ENCODE measurements around the gene ACSL3. TPM values are rescaled to one million over a fixed set of nuclear protein-coding genes. Genes with fewer than 3 reads are reported as not detected.

Gene ACSL3
- total RNA-seq, 1 experiment from 2014 or later: 85.2 TPM

DNA sequence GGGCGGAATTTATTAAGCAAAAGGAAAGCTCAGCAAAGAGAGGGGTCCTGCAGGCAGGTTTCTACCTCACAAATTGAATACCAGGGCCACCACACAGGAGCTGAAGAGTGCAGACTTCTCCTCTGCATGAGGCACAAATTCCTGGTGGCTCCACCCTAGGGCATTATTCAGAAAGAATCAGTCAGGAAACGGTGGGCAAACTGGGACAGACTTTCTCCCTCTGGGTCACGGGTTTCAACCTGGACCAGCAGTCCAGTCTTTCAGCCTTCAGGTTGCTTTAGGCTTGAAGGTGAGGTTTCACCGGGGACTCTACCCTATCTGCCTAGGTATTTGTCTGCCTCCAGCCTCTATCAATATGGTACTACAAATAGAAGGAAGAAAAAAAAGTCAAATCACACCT, 41.8 kb downstream of the ACSL3 start:
- intact Hi-C loops (cut with micrococcal nuclease; ENCODE audit: unreplicated experiment) (loop anchor here (1.0 to 5.0 kb wide), 3 partner anchors 106 to 210 kb away; no protein-coding TSS in a partner anchor), in situ Hi-C loops (cut with HindIII; ENCODE audit: low pct_unique_long_range_greater_than_20kb, low sequenced_read_pairs) (no loop called here)
- Histone ChIP-seq H3K27me3 (ENCODE audit: control insufficient read depth, insufficient read depth, low read length) (no peaks in the 10 kb centered on the region), H3K9me3 (ENCODE audit: control insufficient read depth, insufficient read depth, low read depth, low read length) (no peaks in the 10 kb centered on the region), H3K36me3 (ENCODE audit: control insufficient read depth, insufficient read depth, low read length) (no peaks in the 10 kb centered on the region), H3K4me1 (ENCODE audit: control insufficient read depth, insufficient read depth, low read length) (peaks cover 16% of the 10 kb centered on the region), H3K4me3 (ENCODE audit: low read depth in 2 of 2, low read length in 2 of 2) (no peak overlapping the region), H3K27ac (ENCODE audit: low read length) (no peak overlapping the region)
- no TSS peak for BruUV-seq (replicated peaks)
- ChIA-PET POLR2A (no interaction called here), CTCF (interaction anchor here (0.9 kb wide), 1 partner anchor 638 kb away, joined by 3 read pairs; no protein-coding TSS in a partner anchor)
- ATAC-seq: no peak
- TF ChIP-seq POLR2AphosphoS5 (IDR thresholded peaks at IDR 0.05; ENCODE audit: low read depth, low read length) (no peak), SIN3A (IDR thresholded peaks at IDR 0.05; ENCODE audit: borderline replicate concordance, insufficient read depth, low read depth, low read length) (no peak), TCF7L2 (IDR thresholded peaks at IDR 0.05; ENCODE audit: low read depth, low read length) (no peak)
- TF ChIP-seq, protein P1, sequence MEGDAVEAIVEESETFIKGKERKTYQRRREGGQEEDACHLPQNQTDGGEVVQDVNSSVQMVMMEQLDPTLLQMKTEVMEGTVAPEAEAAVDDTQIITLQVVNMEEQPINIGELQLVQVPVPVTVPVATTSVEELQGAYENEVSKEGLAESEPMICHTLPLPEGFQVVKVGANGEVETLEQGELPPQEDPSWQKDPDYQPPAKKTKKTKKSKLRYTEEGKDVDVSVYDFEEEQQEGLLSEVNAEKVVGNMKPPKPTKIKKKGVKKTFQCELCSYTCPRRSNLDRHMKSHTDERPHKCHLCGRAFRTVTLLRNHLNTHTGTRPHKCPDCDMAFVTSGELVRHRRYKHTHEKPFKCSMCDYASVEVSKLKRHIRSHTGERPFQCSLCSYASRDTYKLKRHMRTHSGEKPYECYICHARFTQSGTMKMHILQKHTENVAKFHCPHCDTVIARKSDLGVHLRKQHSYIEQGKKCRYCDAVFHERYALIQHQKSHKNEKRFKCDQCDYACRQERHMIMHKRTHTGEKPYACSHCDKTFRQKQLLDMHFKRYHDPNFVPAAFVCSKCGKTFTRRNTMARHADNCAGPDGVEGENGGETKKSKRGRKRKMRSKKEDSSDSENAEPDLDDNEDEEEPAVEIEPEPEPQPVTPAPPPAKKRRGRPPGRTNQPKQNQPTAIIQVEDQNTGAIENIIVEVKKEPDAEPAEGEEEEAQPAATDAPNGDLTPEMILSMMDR (IDR thresholded peaks at IDR 0.05): no peak
- TF ChIP-seq, protein P2, sequence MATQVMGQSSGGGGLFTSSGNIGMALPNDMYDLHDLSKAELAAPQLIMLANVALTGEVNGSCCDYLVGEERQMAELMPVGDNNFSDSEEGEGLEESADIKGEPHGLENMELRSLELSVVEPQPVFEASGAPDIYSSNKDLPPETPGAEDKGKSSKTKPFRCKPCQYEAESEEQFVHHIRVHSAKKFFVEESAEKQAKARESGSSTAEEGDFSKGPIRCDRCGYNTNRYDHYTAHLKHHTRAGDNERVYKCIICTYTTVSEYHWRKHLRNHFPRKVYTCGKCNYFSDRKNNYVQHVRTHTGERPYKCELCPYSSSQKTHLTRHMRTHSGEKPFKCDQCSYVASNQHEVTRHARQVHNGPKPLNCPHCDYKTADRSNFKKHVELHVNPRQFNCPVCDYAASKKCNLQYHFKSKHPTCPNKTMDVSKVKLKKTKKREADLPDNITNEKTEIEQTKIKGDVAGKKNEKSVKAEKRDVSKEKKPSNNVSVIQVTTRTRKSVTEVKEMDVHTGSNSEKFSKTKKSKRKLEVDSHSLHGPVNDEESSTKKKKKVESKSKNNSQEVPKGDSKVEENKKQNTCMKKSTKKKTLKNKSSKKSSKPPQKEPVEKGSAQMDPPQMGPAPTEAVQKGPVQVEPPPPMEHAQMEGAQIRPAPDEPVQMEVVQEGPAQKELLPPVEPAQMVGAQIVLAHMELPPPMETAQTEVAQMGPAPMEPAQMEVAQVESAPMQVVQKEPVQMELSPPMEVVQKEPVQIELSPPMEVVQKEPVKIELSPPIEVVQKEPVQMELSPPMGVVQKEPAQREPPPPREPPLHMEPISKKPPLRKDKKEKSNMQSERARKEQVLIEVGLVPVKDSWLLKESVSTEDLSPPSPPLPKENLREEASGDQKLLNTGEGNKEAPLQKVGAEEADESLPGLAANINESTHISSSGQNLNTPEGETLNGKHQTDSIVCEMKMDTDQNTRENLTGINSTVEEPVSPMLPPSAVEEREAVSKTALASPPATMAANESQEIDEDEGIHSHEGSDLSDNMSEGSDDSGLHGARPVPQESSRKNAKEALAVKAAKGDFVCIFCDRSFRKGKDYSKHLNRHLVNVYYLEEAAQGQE (IDR thresholded peaks at IDR 0.05; ENCODE audit: insufficient read depth in 1 of 2, low read depth in 2 of 2, low read length in 1 of 2): no peak
- DNase-seq (ENCODE audit: low read depth, low spot score): no peak

DNA sequence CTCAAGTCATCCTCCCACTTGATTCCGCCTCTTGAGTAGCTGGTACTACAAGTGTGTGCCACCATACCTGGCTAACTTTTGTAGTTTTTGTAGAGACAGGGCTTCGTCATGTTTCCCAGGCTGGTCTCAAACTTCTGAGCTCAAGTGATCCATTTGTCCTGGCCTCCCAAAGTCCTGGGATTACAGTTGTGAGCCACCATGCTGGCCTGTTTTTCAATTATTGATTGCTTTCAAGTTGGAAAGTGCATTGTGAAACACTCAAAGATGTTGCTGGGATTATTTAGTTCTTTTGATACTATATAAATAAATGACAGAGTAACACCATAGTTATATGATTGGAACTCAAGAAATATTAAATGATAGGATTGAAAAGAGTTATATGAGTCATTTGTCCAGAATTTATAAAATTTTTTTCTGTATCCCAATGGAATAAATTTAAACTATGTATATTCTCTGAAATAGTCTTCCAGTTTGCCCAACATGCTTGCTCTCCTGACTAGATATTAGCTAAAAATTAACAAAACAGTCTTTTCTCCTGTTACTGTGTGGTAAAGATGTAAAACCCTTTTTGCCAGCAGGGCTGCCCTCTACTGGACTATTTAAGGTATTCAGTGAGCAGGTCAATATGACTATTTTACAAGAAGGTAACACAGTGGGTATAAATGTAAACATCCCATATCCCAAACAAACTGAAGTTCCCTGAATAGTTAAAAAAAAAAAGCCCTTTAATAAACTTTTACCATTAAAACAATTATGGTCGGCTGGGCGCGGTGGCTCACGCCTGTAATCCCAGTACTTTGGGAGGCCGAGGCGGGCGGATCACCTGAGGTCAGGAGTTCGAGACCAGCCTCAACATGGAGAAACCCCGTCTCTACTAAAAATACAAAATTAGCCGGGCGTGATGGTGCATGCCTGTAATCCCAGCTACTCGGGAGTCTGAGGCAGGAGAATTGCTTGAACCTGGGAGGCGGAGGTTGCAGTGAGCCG, 42.7 kb downstream of the ACSL3 start:
- in situ Hi-C loops (cut with HindIII; ENCODE audit: low pct_unique_long_range_greater_than_20kb, low sequenced_read_pairs): no loop called here
- H3K4me3 ChIP-seq (ENCODE audit: low read depth in 2 of 2, low read length in 2 of 2): no peak overlapping the region
- 0 out of 2 replicates have a peak, but pooled peaks cover under 1% of the 10 kb centered on the region for H3K36me3 ChIP-seq (ENCODE audit: control insufficient read depth, insufficient read depth, low read length)
- ChIA-PET POLR2A (interaction anchor here (0.6 kb wide), 1 partner anchor 231 kb away, joined by 3 read pairs; no protein-coding TSS in a partner anchor), CTCF (interaction anchor here (0.7 to 0.9 kb wide), 5 partner anchors 12 to 637 kb away, joined by 3 to 6 read pairs (median 3); no protein-coding TSS in a partner anchor)
- intact Hi-C loops (cut with micrococcal nuclease; ENCODE audit: unreplicated experiment): loop anchor here (1.0 to 5.0 kb wide), 3 partner anchors 107 to 211 kb away; no protein-coding TSS in a partner anchor
- TF ChIP-seq, protein P1 (IDR thresholded peaks at IDR 0.05): peak; percentile 80
- no peak for TF ChIP-seq POLR2AphosphoS5 (IDR thresholded peaks at IDR 0.05; ENCODE audit: low read depth, low read length)
- ATAC-seq (peak; percentile 81), DNase-seq (ENCODE audit: low read depth, low spot score) (no peak)
- no peaks in the 10 kb centered on the region for H3K27me3 ChIP-seq (ENCODE audit: control insufficient read depth, insufficient read depth, low read length)
- H3K4me1 ChIP-seq (ENCODE audit: control insufficient read depth, insufficient read depth, low read length): peaks cover 16% of the 10 kb centered on the region
- H3K9me3 ChIP-seq (ENCODE audit: control insufficient read depth, insufficient read depth, low read depth, low read length): no peaks in the 10 kb centered on the region
- no TSS peak for BruUV-seq (replicated peaks)
- H3K27ac ChIP-seq (ENCODE audit: low read length): no peak overlapping the region

Data from Panc1 (cell line).